Vagina (tissue), 2 donors: ENCODE data around the gene IFT43. TPM values are rescaled to one million over a fixed set of nuclear protein-coding genes. Genes with fewer than 3 reads are reported as not detected.

ENCODE experiments used
- DNase-seq, 2 donors: peaks; one replicate each; pipeline ENCODE4 v3.0.0-alpha.2; 2017; ENCODE audit errors: extremely low spot score in 2 of 2
- H3K27ac ChIP-seq: fragments of 200-600 bp; sonication (generic); one replicate; pipeline ENCODE4 v1.5.1; 2019
- H3K27me3 ChIP-seq: fragments of 200-600 bp; sonication (generic); one replicate; pipeline ENCODE4 v1.5.1; 2019
- H3K36me3 ChIP-seq, 2 donors: fragments of 200-600 bp; sonication (generic); one replicate each; pipeline ENCODE4 v1.5.1; 2017 to 2019
- H3K4me1 ChIP-seq: fragments of 200-600 bp; sonication (generic); one replicate; pipeline ENCODE4 v1.5.1; 2019
- H3K4me3 ChIP-seq, 2 donors: fragments of 200-600 bp; sonication (generic); 1 replicate in 1 of 2; 2 replicates in 1 of 2; pipeline ENCODE4 v1.5.1; 2016 to 2019
- H3K9me3 ChIP-seq: fragments of 200-600 bp; sonication (generic); one replicate; pipeline ENCODE4 v1.5.1; 2019
- POLR2A ChIP-seq, 2 donors: fragments of 450-650 bp; IDR thresholded peaks; one replicate each; pipeline ENCODE4 v1.6.1; 2017; ENCODE audit warnings: antibody characterized with exemption in 2 of 2, mild to moderate bottlenecking in 2 of 2, moderate library complexity in 2 of 2
- POLR2AphosphoS5 ChIP-seq, 2 donors: sonication (generic); formaldehyde crosslinking; IDR thresholded peaks; one replicate each; pipeline ENCODE4 v1.9.0; 2017; ENCODE audit warnings: antibody characterized with exemption in 2 of 2, mild to moderate bottlenecking in 2 of 2, low read depth in 1 of 2; ENCODE audit not compliant: insufficient read depth in 1 of 2
- intact Hi-C: fragments of 100-400 bp; cut with DNase I; formaldehyde crosslinking; loops from one replicate; pipeline ENCODE4 v1.15.1; 2023
- total RNA-seq: library from RNA; depleted of rRNA; stranded (reverse); fragments of >200 nt; gene quantifications from one replicate; pipeline ENCODE4 v1.2.3, GENCODE V29; 2016
- TF ChIP-seq, protein P1 (sequence below), 3 experiments: fragments of 450-650 bp in 2 of 3; fragments of 200-600 bp in 1 of 3; sonication (generic) in 1 of 3; IDR thresholded peaks; one replicate each; pipeline ENCODE4 v1.5.1; 2017 to 2019; ENCODE audit warnings: antibody characterized with exemption in 3 of 3, mild to moderate bottlenecking in 2 of 3, moderate library complexity in 2 of 3

Gene IFT43
- total RNA-seq, 1 donor from 2014 or later: 47.4 TPM

DNA sequence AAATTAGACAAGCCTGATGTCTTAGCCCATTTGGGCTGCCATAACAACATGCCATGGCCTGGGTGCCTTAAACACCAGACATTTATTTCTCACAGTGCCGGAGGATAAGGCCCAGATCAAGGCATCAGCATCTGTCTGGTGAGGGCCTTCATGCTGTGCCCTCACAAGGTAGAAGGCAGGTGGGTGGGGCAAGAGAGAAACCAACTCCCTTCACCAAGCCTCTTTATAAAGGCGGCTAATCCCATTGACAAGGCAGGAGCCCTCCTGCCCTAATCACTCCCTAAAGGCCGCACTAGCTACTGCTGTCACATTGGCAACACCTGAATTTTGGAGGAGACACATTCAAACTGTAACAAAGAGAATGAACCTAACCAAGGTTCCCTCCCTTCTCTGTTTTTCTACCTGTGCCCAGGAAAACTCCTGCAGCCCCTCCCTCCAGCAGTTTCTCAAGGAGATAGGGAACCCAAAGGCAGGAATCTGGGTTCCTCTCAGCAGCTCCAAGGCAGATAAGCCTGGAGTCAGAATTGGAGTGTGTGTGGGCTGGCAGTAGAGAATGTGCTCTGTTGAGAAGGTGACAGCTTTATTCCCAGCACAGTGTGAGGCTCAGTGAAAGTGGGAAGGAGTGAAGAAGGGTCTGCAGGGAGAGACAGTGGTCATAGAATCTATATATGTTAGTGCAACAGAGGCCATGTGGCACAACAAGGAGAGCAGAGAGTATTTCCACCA lies 144.5 kb downstream of the IFT43 start:
- intact Hi-C loops: no loop called here
- H3K27me3 ChIP-seq: no peaks in the 10 kb centered on the region
- no peak overlapping the region for H3K4me3 ChIP-seq
- no peaks in the 10 kb centered on the region for H3K4me1 ChIP-seq
- H3K9me3 ChIP-seq: no peaks in the 10 kb centered on the region
- H3K27ac ChIP-seq: no peak overlapping the region
- TF ChIP-seq, protein P1, sequence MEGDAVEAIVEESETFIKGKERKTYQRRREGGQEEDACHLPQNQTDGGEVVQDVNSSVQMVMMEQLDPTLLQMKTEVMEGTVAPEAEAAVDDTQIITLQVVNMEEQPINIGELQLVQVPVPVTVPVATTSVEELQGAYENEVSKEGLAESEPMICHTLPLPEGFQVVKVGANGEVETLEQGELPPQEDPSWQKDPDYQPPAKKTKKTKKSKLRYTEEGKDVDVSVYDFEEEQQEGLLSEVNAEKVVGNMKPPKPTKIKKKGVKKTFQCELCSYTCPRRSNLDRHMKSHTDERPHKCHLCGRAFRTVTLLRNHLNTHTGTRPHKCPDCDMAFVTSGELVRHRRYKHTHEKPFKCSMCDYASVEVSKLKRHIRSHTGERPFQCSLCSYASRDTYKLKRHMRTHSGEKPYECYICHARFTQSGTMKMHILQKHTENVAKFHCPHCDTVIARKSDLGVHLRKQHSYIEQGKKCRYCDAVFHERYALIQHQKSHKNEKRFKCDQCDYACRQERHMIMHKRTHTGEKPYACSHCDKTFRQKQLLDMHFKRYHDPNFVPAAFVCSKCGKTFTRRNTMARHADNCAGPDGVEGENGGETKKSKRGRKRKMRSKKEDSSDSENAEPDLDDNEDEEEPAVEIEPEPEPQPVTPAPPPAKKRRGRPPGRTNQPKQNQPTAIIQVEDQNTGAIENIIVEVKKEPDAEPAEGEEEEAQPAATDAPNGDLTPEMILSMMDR (IDR thresholded peaks at IDR 0.05): no peak
- TF ChIP-seq POLR2A (IDR thresholded peaks at IDR 0.05): no peak
- TF ChIP-seq POLR2AphosphoS5 (IDR thresholded peaks at IDR 0.05; ENCODE audit: insufficient read depth in 1 of 2, low read depth in 1 of 2): no peak
- no peaks in the 10 kb centered on the region for H3K36me3 ChIP-seq
- DNase-seq: no peak

DNA sequence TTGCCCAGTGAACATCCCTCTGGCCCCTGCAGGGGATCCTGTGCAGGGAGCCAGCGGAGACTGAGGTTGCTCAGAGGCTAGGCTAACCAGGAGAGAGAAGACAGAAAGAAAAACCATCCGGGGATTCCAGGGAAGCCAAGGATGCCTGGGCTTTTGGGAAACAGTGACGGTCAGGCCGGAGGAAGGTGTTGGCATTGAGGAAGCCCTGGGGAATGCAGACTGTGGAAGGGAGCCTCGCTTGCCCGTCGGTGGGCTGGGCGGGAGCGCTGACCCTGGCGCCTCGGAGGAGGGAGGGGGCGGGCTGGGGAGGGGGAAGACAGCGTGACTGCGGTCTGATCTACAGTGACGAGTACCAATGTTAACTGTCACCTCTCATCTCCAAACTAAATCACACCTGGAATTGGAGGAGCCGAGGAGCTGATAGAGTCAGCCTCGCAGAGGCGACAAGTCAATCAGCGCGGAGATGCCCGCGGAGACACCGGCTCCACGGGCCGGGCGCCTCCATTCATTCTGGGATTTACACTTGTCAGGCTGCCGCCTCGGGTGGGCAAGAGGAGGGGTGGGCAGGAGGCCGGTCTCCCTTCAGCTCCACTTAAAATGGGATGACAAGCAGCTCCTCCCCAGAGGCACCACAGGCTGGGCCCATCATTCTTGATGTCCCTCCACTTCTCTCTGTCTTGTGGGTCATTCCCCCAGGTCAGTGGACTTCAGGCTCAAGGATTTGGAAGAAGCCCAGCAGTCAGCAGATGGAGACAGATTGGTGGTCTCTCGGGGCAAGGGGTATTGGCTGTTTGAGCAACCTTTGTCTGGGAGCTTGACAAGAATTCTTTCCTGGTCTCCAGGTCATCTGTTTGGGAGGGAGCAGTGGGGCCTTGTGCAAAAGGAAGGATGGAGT lies 145.8 kb downstream of the IFT43 start:
- Histone ChIP-seq H3K36me3 (no peaks in the 10 kb centered on the region), H3K4me1 (no peaks in the 10 kb centered on the region), H3K27ac (no peak overlapping the region), H3K4me3 (no peak overlapping the region), H3K9me3 (no peaks in the 10 kb centered on the region), H3K27me3 (no peaks in the 10 kb centered on the region)
- TF ChIP-seq, protein P1 (IDR thresholded peaks at IDR 0.05): no peak
- TF ChIP-seq POLR2A (IDR thresholded peaks at IDR 0.05) (no peak), POLR2AphosphoS5 (IDR thresholded peaks at IDR 0.05; ENCODE audit: insufficient read depth in 1 of 2, low read depth in 1 of 2) (no peak)
- DNase-seq: no peak
- intact Hi-C loops: no loop called here

GRCh38 chr14:76133103-76133502 lies 147.5 kb downstream of the IFT43 start:
- TF ChIP-seq POLR2AphosphoS5 (IDR thresholded peaks at IDR 0.05; ENCODE audit: insufficient read depth in 1 of 2, low read depth in 1 of 2) (no peak), POLR2A (IDR thresholded peaks at IDR 0.05) (no peak)
- TF ChIP-seq, protein P1 (IDR thresholded peaks at IDR 0.05): no peak
- intact Hi-C loops: no loop called here
- DNase-seq: no peak
- Histone ChIP-seq H3K36me3 (no peaks in the 10 kb centered on the region), H3K4me1 (no peaks in the 10 kb centered on the region), H3K9me3 (no peaks in the 10 kb centered on the region), H3K4me3 (no peak overlapping the region), H3K27ac (no peak overlapping the region), H3K27me3 (no peaks in the 10 kb centered on the region)

Other genes starting within 250 kb of the IFT43 start
- gene TGFB3, start 3.8 kb upstream of the IFT43 start, total RNA-seq: 19.2 TPM
- gene GPATCH2L, start 166.2 kb downstream of the IFT43 start, total RNA-seq: 34.6 TPM